ENCODE results near the gene RASA3. TPM values are rescaled to one million over a fixed set of nuclear protein-coding genes. Genes with fewer than 3 reads are reported as not detected.
"Not testable (repeated sequence)": the region's sequence is repeated elsewhere in the genome, so short reads cannot be mapped to it uniquely, and the experiment has no call there.

RASA3 gene, protein sequence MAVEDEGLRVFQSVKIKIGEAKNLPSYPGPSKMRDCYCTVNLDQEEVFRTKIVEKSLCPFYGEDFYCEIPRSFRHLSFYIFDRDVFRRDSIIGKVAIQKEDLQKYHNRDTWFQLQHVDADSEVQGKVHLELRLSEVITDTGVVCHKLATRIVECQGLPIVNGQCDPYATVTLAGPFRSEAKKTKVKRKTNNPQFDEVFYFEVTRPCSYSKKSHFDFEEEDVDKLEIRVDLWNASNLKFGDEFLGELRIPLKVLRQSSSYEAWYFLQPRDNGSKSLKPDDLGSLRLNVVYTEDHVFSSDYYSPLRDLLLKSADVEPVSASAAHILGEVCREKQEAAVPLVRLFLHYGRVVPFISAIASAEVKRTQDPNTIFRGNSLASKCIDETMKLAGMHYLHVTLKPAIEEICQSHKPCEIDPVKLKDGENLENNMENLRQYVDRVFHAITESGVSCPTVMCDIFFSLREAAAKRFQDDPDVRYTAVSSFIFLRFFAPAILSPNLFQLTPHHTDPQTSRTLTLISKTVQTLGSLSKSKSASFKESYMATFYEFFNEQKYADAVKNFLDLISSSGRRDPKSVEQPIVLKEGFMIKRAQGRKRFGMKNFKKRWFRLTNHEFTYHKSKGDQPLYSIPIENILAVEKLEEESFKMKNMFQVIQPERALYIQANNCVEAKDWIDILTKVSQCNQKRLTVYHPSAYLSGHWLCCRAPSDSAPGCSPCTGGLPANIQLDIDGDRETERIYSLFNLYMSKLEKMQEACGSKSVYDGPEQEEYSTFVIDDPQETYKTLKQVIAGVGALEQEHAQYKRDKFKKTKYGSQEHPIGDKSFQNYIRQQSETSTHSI
- polyA plus RNA-seq (ENCODE audit: insufficient read length in 12 of 12): 10 to 100 TPM in 10 of 12 donors, 1 to 10 TPM in 1, not detected in 1; 8.9 to 23.0 (median 20.0) TPM
- long read RNA-seq, donor 1, full-length matches to known transcripts: 2 of 2 reads
- long read RNA-seq, donor 1, partial matches to known transcripts: 0 of 2 reads
- long read RNA-seq, donor 1, other reads (novel, unspliced or antisense): 0 of 2 reads
- long read RNA-seq, donor 2: 0 reads
- long read RNA-seq, donor 3: 0 reads
- long read RNA-seq, donor 4: 0 reads
- long read RNA-seq, donor 5, full-length matches to known transcripts: 3 of 3 reads
- long read RNA-seq, donor 5, partial matches to known transcripts: 0 of 3 reads
- long read RNA-seq, donor 5, other reads (novel, unspliced or antisense): 0 of 3 reads
- long read RNA-seq, donor 6, full-length matches to known transcripts: 1 of 1 reads
- long read RNA-seq, donor 6, partial matches to known transcripts: 0 of 1 reads
- long read RNA-seq, donor 6, other reads (novel, unspliced or antisense): 0 of 1 reads
- long read RNA-seq, donor 7, full-length matches to known transcripts: 1 of 1 reads
- long read RNA-seq, donor 7, partial matches to known transcripts: 0 of 1 reads
- long read RNA-seq, donor 7, other reads (novel, unspliced or antisense): 0 of 1 reads
- long read RNA-seq, donor 8, full-length matches to known transcripts: 2 of 2 reads
- long read RNA-seq, donor 8, partial matches to known transcripts: 0 of 2 reads
- long read RNA-seq, donor 8, other reads (novel, unspliced or antisense): 0 of 2 reads
- long read RNA-seq, donor 9, full-length matches to known transcripts: 2 of 2 reads
- long read RNA-seq, donor 9, partial matches to known transcripts: 0 of 2 reads
- long read RNA-seq, donor 9, other reads (novel, unspliced or antisense): 0 of 2 reads
- long read RNA-seq, donor 10, full-length matches to known transcripts: 5 of 5 reads
- long read RNA-seq, donor 10, partial matches to known transcripts: 0 of 5 reads
- long read RNA-seq, donor 10, other reads (novel, unspliced or antisense): 0 of 5 reads
- long read RNA-seq, donor 11, full-length matches to known transcripts: 2 of 2 reads
- long read RNA-seq, donor 11, partial matches to known transcripts: 0 of 2 reads
- long read RNA-seq, donor 11, other reads (novel, unspliced or antisense): 0 of 2 reads

DNA sequence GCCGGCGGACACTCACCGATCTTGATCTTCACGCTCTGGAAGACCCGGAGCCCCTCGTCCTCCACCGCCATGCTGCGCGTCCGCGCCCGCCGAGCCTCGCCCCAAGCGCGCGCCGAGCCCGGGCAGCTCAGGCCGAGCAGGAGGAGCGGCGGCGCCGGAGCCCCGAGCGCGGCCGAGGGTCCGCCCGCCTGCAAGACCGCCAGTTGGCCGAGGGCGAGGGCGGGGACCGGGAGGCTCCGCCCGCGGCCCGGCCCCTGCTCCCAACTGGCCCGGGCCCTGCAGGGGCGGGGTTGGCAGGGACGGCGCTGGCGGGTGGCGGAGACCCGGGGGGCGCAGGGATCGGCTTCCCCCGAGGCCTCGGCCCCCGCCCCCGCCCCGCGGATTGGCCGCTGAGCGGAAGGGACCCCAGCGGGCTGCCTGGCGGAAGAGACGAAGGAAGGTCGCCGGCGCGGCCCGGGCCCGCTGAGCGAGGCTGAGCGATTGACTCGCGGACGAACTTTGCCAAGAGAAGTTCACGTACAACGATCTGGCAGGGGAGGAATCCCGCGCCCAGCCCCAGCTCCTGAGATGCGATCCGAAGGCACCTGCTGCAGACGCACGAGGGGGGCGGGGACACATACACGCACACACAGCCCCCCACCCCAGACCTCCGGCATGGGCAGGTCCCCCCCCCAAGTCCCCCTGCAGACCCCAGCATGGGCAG lies at the start of gene RASA3:
RASA3 (minus strand) TSS at position 205 of the 703 bp plus-strand sequence; CDS start at position 71, 134 bp downstream.
- peak; percentile 82 for DNase-seq

DNA sequence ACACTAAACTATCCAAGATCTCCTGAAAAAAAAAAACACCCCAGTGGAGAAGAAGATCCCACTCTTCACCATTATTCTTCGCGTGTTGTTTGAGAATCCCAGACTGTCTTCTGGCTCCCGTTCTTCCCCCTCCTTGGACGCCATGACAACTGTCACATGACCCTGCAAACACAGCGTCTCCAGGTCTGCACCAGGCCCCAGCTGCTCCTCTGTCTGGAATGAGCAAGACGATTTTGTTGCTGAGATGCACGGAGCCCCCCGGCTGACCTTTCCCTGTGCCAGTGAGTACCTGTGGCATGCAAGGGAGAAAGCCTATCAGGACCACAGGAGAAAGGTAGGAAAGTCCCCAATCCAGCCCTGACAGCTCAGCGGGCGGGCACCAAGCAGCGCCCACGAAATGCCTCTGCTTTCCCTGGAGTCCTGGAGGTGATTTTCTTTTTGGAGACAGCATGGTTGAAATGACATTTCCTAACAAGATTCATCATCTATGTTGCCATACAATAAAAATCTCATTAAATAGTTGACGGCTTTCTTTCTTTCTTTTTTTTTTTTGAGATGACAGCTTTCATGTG lies 46.8 kb upstream of the RASA3 start, which contains the start of gene CFAP97D2:
CFAP97D2 (plus strand) TSS at position 171 of the 572 bp plus-strand sequence; CDS start at position 245, 74 bp downstream.
- no peak for DNase-seq

DNA sequence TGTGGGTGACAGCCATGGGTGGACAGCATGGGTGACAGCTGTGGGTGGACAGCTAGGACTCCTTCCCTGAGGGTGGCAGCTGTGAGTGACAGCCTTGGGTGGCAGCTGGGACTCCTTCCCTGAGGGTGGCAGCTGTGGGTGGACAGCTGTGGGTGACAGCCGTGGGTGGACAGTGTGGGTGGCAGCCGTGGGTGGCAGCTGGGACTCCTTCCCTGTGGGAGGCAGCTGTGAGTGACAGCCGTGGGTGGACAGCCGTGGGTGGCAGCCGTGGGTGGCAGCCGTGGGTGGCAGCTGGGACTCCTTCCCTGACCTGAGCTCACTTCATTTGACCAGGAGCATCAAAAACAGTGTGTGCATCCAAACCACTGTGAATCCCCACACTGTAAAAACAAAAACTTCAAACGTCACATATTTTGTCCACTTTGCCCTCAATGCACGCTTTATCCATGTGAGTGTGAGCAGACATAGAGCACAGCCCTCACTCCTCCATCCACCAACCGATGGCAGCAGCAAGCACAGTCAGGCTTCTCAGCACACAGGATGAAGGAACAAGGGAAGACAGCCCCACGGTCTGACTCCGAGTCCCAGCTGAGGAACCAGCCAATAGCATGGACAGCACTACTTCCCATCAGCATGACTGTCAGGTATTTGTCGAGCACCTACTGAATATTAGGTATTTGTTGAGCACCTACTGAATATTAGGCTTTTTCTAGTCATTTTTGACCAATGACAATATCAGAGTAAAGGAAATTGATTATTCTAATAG lies 45.0 kb upstream of the RASA3 start:
- no peak for DNase-seq

DNA sequence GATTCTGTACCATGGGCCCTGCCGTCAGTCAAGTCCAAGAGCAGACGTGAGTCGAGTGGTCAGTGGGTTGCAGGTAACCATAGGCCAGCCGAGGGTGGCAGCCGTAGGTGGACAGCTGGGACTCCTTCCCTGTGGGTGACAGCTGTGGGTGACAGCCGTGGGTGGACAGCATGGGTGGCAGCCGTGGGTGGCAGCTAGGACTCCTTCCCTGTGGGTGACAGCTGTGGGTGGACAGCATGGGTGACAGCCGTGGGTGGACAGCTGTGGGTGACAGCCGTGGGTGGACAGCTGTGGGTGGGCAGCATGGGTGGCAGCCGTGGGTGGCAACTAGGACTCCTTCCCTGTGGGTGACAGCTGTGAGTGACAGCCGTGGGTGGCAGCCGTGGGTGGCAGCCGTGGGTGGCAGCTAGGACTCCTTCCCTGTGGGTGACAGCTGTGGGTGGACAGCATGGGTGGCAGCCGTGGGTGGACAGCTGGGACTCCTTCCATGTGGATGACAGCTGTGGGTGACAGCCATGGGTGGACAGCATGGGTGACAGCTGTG lies 44.0 kb upstream of the RASA3 start:
- DNase-seq: not testable (repeated sequence)

DNA sequence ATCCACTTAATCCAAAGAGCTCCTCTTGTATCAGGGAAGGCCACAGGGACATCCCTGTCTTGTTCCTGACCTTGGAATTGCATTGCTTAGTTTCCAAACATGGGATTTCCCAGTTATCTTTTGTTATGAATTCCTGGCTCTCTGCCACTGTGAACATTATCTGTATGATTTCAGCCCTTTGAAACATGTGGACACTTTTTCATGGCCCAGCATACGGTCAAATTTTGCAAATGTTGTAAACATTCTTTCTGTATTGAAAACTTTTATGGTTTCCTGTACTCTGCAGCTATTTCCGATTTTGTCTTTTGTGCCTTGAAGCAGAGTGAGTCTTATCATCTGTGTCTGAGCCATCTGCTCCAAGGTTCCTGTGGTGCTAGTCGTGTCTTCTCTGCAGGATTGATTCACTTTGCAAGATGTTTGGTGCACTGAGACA lies 42.1 kb upstream of the RASA3 start:
- DNase-seq: no peak

DNA sequence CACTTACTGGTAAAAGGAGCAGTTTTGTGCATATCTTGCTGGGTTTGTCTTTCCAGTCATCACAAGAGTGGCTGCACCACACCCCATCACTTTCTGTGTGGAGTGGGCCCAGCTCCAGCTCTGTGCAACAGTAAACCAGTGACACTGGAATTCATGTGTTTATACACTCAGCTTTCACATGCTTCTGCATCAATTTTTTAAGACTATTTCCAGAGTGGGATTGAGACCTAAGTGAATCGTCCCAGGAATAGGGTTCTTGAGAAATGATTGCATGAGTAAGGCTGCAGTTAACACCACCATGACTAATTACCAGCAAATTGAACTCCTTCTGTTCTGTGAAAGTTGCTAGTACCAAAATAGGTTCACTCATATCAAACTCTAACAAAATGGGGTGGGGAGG lies 41.3 kb upstream of the RASA3 start:
- DNase-seq: no peak

DNA sequence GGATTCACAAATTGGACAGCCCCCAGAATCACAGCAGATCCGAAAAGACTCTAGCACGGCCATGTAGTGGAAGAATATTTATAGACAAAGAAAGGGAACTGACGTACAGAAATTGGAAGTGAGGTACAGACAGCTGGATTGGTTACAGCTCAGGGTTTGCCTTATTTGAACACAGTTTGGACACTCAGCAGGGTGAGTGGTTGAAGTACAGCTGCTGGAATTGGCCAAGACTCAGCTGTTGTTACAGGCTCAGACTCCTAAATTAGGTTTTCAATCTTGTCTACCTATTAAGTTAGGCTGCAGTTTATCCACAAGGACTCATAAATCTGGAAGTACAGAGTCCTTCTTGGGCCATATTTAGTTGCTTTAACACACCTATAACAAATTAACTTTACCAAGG lies 40.8 kb upstream of the RASA3 start:
- no peak for DNase-seq

DNA sequence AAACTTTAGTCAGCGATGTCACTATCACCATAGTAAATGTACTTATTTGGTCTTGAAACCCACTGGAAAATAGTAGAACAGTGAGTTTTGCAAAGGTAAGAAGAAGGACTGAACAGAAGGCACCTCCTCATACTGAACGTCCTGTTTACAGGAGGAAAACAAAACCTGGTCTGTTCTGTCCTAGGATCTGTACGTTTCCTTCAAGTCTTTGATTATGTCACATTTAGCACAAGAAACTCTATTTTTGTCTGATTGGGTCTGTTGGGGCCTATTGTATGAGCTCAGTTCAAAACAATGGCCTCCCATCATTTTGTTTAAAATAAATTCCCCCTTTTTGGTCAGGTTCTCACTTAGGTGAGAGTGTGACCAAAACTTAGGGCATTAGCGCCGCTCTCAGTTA lies 35.5 kb upstream of the RASA3 start:
- DNase-seq: no peak

DNA sequence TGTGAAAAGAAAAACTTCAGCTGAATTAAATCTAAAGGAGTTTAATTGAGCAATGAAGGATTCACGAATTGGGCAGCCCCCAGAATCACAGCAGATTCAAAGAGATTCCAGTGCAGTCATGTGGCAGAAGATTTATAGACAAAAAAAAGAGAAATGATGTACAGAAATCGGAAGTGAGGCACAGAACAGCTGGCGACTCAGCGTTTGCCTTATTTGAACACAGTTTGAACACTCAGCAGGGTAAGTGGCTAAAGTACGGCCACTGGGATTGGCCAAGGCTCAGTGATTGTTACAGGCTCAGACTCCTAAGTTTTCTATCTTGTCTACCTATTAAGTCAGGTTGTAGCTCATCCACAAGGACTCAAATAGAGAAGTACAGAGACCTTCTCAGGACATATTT lies 35.0 kb upstream of the RASA3 start:
- DNase-seq: no peak

DNA sequence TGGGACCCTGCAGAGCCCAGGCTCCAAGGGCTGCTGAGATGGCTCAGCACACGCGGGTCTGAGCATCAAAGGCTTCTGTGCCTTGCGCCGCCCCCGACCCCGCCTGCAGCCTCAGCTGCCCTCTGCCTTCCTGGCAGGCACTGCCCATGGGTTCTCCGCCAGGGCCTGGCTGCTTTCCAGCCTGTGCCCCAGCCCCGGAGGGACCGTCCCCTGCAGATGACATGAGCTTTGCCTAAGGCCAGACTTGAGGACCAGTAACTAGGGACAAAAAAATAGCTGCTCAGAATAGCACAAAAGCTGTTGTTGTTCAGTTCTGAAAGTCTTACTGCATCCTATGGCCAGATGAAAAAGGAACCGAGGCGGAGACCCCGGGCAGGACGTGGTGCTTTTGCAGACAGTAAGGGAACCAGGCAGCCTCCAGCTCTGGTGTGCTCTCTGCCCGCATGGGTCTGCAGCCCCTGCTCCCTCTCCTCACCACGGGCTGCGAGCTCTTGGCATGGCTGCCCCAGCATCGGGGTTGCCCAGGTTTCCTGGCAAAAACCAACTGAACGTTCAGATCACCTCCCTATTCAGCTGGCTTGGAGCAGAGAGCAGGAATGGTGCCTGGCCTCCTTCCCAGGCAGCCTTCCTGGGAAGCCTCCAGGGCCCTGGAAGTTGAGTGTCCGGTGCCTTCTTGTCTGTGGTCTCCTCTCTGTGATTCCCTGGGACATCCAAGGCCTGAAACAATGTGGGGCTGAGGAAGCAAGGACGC lies 34.1 kb upstream of the RASA3 start:
- DNase-seq: peak; percentile 58

DNA sequence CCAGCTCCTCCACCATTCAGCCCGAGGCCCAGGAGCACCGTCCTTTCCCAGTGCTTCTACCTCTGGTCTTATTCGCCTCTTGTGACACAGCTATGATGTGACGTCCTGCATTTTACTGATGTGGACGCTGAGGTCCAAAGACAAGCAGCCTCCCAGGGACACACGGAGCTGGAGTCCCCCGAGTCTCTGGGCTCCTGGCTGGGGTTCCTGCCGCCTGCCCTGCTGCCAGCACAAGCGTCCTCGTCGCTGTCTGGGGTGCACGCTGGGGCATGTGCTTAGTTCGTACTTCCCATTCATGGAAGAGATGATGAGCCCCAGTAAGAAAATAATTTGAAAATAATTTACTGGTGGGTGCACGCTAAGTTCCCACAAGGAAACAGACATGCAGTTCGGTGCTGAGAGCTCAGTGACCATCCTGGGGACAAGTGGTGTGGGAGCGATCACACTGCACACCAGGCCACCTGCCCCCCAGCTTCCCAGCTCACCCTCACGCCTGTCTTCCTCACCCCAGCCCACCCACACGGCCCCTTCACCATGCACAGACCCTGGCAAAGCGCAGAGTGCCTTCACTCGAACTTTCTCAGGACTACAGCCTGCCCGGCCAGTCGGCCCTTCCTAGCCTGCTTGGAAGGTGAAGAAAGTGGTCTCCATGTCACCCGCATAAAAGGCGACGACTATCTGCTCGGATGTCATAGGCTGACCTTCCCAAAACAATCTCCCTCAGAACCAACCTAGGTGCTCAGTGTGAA lies 32.4 kb upstream of the RASA3 start:
- no peak for DNase-seq

DNA sequence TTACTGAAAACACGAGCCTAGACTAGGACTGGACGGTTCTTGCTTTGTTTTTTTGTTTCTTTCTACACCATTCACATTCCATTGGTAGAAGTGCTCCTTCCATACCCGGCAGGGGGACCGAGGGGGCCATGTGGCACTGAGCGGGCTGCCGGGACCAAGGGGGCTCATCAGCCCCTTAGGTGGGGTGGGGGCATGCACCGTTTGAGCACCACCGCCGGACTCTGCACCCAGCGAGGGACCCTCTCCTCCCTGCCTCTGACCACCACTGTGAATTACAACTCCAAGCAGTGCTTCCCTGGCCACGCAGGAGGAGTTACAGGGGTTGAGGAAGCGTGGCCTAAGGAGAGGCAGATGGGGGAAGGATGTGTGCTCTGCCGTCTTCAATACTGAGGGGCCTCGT lies 31.6 kb upstream of the RASA3 start:
- DNase-seq: no peak

DNA sequence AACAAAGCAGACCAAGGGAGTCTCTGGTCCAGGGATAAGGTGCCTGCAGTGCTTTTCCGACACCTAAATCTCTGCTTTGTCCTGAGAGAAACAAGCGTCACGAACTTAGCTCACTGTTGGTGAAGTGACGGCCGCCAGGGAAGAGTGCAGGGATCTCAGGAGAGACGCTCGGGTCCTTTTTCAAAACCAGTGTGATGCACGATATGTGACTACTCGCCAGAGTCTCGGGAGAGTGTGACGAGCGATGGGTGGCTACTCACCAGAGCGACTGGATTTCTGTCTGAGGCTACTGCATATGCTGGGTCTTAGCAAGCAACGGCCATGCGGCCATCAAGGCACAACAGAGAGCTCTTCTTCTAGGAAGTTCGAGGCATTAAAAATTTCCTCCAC lies 30.1 kb upstream of the RASA3 start:
- DNase-seq: no peak

DNA sequence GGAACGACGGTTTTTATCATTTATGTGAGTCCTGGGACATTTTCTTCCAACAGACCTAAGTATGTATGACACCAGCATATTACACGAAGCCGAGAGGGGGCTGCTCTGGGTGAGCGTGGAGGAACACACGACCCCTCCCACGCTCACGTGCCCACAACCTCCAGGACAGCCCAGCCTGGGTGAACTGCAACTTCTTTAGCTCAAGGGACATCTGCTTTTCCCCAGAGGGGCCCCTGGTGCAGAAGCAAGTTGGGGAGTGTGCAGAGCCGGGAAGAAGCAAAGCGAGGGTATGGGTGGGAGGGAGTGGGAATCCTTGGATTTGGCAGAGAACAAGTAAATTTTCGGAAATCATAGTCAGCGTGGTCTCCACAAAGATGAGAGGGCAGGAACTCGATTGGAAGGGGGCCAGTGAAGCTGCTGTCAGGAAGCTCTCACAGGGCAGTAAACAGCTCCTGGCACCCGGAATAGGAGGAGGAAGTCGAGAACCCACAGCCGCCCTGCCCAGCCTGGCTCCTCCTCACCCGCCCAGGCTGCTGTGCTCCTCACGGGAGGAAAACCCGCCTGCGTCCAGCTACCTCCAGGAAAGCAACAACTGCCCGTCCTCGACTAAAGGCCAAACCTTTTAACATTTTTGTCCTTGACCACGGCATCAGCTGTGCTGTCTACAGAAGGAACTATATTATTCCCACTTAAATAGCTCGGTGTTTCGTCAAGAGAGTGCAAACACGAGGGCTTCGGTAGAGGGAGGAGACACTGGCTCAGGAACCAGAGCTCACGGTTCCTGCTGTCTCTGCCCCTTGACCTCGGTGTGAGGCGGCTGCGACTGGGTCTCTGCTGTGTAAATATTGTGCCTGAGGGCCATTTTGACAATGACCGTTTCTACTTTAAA lies 29.5 kb upstream of the RASA3 start:
- no peak for DNase-seq

DNA sequence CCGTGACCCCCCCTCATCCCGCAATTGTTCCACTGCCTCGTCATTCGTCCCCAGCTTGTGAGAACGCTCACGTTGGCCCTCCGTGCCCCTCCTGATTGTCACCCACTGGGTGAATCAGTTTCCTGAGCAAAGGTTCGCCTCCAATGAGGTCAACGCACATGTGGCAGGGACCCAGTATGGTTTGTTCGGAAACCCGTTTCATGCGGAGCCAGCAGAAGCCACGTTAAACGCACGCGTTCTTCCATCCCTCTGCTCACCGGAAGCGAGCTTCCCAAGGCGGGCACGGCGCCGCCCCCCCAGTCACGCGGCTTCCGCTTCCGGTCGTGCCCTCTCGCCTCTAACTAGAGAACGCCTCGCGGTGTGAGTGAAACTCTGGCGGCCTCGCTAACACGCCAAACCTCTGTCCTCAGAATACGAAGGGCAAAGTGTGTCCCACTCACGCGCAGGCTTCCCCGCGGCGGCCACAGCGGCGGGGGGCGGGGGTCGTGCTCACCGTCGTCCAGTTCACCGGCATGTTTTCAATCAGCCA lies 28.7 kb upstream of the RASA3 start:
- DNase-seq: no peak
